IMR-90 (cell line): ENCODE measurements around the gene SELENBP1. TPM values are rescaled to one million over a fixed set of nuclear protein-coding genes. Genes with fewer than 3 reads are reported as not detected.

Source experiments
- ATAC-seq: fragments of 200-7000 bp; cut with Tn5 transposase; 2 replicates; pipeline ENCODE4 v1.9.1; 2020; ENCODE audit warnings: low read depth, mild to moderate bottlenecking, moderate library complexity
- BruUV-seq: library from RNA; stranded (reverse); fragments of 400-500 nt; replicated peaks from 2 replicates; lab custom pipeline; 2021; lab: Mats Ljungman, UMichigan
- CTCF ChIA-PET: fragments of 300-600 bp; formaldehyde crosslinking; extraction: SDS; loops from one replicate; lab custom pipeline; 2021; ENCODE audit warnings: antibody characterized with exemption; lab: Yijun Ruan, JAX
- POLR2A ChIA-PET: fragments of 300-600 bp; sonication (Branson Sonifier 250); formaldehyde crosslinking; loops from one replicate; lab custom pipeline; 2022; ENCODE audit warnings: antibody characterized with exemption; ENCODE audit not compliant: unreplicated experiment; lab: Charles Lee
- DNase-seq: peaks from one replicate; pipeline ENCODE4 v3.0.0; 2013
- H2AFZ ChIP-seq: replicated peaks from 2 replicates; pipeline ENCODE3; 2013; ENCODE audit warnings: low read length, mild to moderate bottlenecking; ENCODE audit not compliant: poor library complexity
- H2AK5ac ChIP-seq: 2 replicates; pipeline ENCODE4 v1.6.1; 2013; ENCODE audit warnings: low read depth, low read length, inconsistent platforms
- H2AK9ac ChIP-seq: replicated peaks from 2 replicates; pipeline ENCODE3; 2013; ENCODE audit warnings: mild to moderate bottlenecking, low read depth, low read length, moderate library complexity; ENCODE audit not compliant: poor library complexity
- H2BK120ac ChIP-seq: 2 replicates; pipeline ENCODE4 v1.6.1; 2013; ENCODE audit warnings: low read depth, low read length, inconsistent platforms
- H2BK15ac ChIP-seq: 3 replicates; pipeline ENCODE4 v1.6.1; 2013; ENCODE audit warnings: low read depth, low read length, inconsistent platforms
- H2BK20ac ChIP-seq: 2 replicates; pipeline ENCODE4 v1.6.1; 2013; ENCODE audit warnings: low read depth, mild to moderate bottlenecking, inconsistent platforms, low read length, moderate library complexity
- H2BK5ac ChIP-seq: 2 replicates; pipeline ENCODE4 v1.6.1; 2013; ENCODE audit warnings: mild to moderate bottlenecking, low read depth, low read length, inconsistent platforms; ENCODE audit not compliant: poor library complexity, severe bottlenecking
- H3K14ac ChIP-seq: replicated peaks from 2 replicates; pipeline ENCODE4 v1.6.1; 2013; ENCODE audit warnings: low read depth, low read length, inconsistent platforms
- H3K18ac ChIP-seq: 2 replicates; pipeline ENCODE4 v1.6.1; 2013; ENCODE audit warnings: low read depth, low read length, control low read depth
- H3K23ac ChIP-seq: 2 replicates; pipeline ENCODE4 v1.6.1; 2013; ENCODE audit warnings: low read depth, low read length, inconsistent platforms
- H3K27ac ChIP-seq: 2 replicates; pipeline ENCODE4 v1.5.1; 2013; ENCODE audit warnings: mild to moderate bottlenecking, control low read depth, low read length; ENCODE audit not compliant: insufficient read depth
- H3K27me3 ChIP-seq: 2 replicates; pipeline ENCODE4 v1.6.1; 2013; ENCODE audit warnings: low read length; ENCODE audit not compliant: control insufficient read depth, insufficient read depth
- H3K36me3 ChIP-seq: 2 replicates; pipeline ENCODE4 v1.6.1; 2013; ENCODE audit warnings: low read length, mixed read lengths; ENCODE audit not compliant: control insufficient read depth, insufficient read depth
- H3K4ac ChIP-seq: 2 replicates; pipeline ENCODE4 v1.6.1; 2013; ENCODE audit warnings: low read depth, low read length, inconsistent platforms
- H3K4me1 ChIP-seq: 2 replicates; pipeline ENCODE4 v1.6.1; 2013; ENCODE audit warnings: low read length, mixed read lengths; ENCODE audit not compliant: control insufficient read depth, insufficient read depth
- H3K4me2 ChIP-seq: 2 replicates; pipeline ENCODE4 v1.6.1; 2013; ENCODE audit warnings: low read depth, mild to moderate bottlenecking, control low read depth, low read length, moderate library complexity
- H3K4me3 ChIP-seq: 2 replicates; pipeline ENCODE4 v1.5.1; 2013; ENCODE audit warnings: low read depth, mild to moderate bottlenecking, control low read depth, low read length, moderate library complexity; ENCODE audit not compliant: insufficient read depth
- H3K56ac ChIP-seq: 2 replicates; pipeline ENCODE4 v1.6.1; 2013; ENCODE audit warnings: low read length, inconsistent platforms; ENCODE audit not compliant: insufficient read depth; ENCODE audit errors: extremely low read depth
- H3K79me1 ChIP-seq, 2 experiments: 2 replicates each; pipeline ENCODE4 v1.6.1; 2013; ENCODE audit warnings: low read length in 2 of 2, inconsistent platforms in 1 of 2, low read depth in 1 of 2
- H3K9ac ChIP-seq: 2 replicates; pipeline ENCODE4 v1.6.1; 2013; ENCODE audit warnings: low read depth, low read length, control low read depth
- H3K9me1 ChIP-seq: 2 replicates; pipeline ENCODE4 v1.6.1; 2013; ENCODE audit warnings: low read length, inconsistent platforms; ENCODE audit not compliant: insufficient read depth
- H3K9me3 ChIP-seq: 2 replicates; pipeline ENCODE4 v1.6.1; 2013; ENCODE audit warnings: low read length; ENCODE audit not compliant: control insufficient read depth, insufficient read depth
- H4K20me1 ChIP-seq: 2 replicates; pipeline ENCODE4 v1.6.1; 2013; ENCODE audit warnings: low read length, inconsistent platforms; ENCODE audit not compliant: insufficient read depth
- H4K5ac ChIP-seq: 2 replicates; pipeline ENCODE4 v1.6.1; 2013; ENCODE audit warnings: mild to moderate bottlenecking, low read depth, low read length, control low read depth
- H4K8ac ChIP-seq, 2 experiments: 2 replicates each; pipeline ENCODE4 v1.6.1; 2013; ENCODE audit warnings: low read depth in 2 of 2, low read length in 2 of 2, control low read depth in 1 of 2, inconsistent platforms in 1 of 2
- H4K91ac ChIP-seq: 2 replicates; pipeline ENCODE4 v1.6.1; 2013; ENCODE audit warnings: low read depth, low read length, inconsistent platforms; ENCODE audit not compliant: insufficient read depth
- BHLHE40 ChIP-seq: fragments of 150-350 bp; IDR thresholded peaks from 2 replicates; pipeline ENCODE4 v1.6.1; 2016; ENCODE audit warnings: mild to moderate bottlenecking, low read depth, low read length
- CEBPB ChIP-seq: IDR thresholded peaks from 2 replicates; pipeline ENCODE4 v1.6.1; 2012; ENCODE audit warnings: low read depth, low read length, improper control_type of control experiment
- CHD1 ChIP-seq: IDR thresholded peaks from 2 replicates; pipeline ENCODE4 v1.6.1; 2012; ENCODE audit warnings: low read depth, low read length, improper control_type of control experiment
- FOS ChIP-seq: fragments of 150-350 bp; IDR thresholded peaks from 2 replicates; pipeline ENCODE4 v1.6.1; 2016; ENCODE audit warnings: low read depth, low read length
- MAFK ChIP-seq: IDR thresholded peaks from 2 replicates; pipeline ENCODE4 v1.6.1; 2012; ENCODE audit warnings: low read depth, low read length, improper control_type of control experiment
- MAZ ChIP-seq: IDR thresholded peaks from 2 replicates; pipeline ENCODE4 v1.6.1; 2012; ENCODE audit warnings: low read depth, mild to moderate bottlenecking, low read length, improper control_type of control experiment, moderate library complexity, borderline replicate concordance
- MXI1 ChIP-seq: IDR thresholded peaks from 2 replicates; pipeline ENCODE4 v1.6.1; 2012; ENCODE audit warnings: low read depth, mild to moderate bottlenecking, low read length, moderate library complexity, borderline replicate concordance
- NFE2L2 ChIP-seq: fragments of 150-350 bp; IDR thresholded peaks from 2 replicates; pipeline ENCODE4 v1.6.1; 2016; ENCODE audit warnings: low read depth, mild to moderate bottlenecking, low read length
- POLR2A ChIP-seq: IDR thresholded peaks from 2 replicates; pipeline ENCODE4 v1.6.1; 2012; ENCODE audit warnings: mild to moderate bottlenecking, low read depth, low read length
- RAD21 ChIP-seq: IDR thresholded peaks from 2 replicates; pipeline ENCODE4 v1.6.1; 2012; ENCODE audit warnings: low read length, improper control_type of control experiment
- RCOR1 ChIP-seq: IDR thresholded peaks from 2 replicates; pipeline ENCODE4 v1.6.1; 2012; ENCODE audit warnings: mild to moderate bottlenecking, low read length, improper control_type of control experiment; ENCODE audit not compliant: insufficient replicate concordance
- RFX5 ChIP-seq: IDR thresholded peaks from 2 replicates; pipeline ENCODE4 v1.8.0; 2012; ENCODE audit warnings: low read depth, mild to moderate bottlenecking, low read length, moderate library complexity
- SMC3 ChIP-seq: fragments of 150-350 bp; IDR thresholded peaks from 2 replicates; pipeline ENCODE4 v1.6.1; 2016; ENCODE audit warnings: low read depth, mild to moderate bottlenecking, antibody characterized with exemption, low read length, moderate library complexity
- WGBS, 2 experiments: methylation state at CpG; one replicate each; pipeline versions ENCODE4 v1.1.5 to v1.1.7; 2013; ENCODE audit warnings: missing lambda C conversion rate in 2 of 2; ENCODE audit not compliant: insufficient read length in 1 of 2; ENCODE audit errors: extremely low coverage in 2 of 2; 5-methylcytosine and 5-hydroxymethylcytosine counted together
- dilution Hi-C: fragments of 300-500 bp; cut with HindIII; formaldehyde crosslinking; loops from one replicate; pipeline ENCODE4 v1.14.3; 2018; ENCODE audit warnings: low sequenced_read_pairs; ENCODE audit not compliant: unreplicated experiment
- in situ Hi-C: fragments of 300-500 bp; cut with MboI; formaldehyde crosslinking; loops from 3 replicates; pipeline ENCODE4 v1.14.3; 2019; ENCODE audit warnings: low sequenced_read_pairs, inconsistent platforms, mixed read lengths
- intact Hi-C: fragments of 100-400 bp; cut with micrococcal nuclease; formaldehyde crosslinking; loops from 2 replicates; pipeline ENCODE4 v1.10.0; 2022
- polyA plus RNA-seq, 3 experiments: library from polyadenylated mRNA; depleted of rRNA; stranded (reverse); fragments of >200 nt; gene quantifications; 2 replicates each; pipeline ENCODE4 v1.2.3, GENCODE V29; 2012; ENCODE audit warnings: low replicate concordance in 1 of 3
- total RNA-seq: library from RNA; depleted of rRNA; stranded (reverse); fragments of >200 nt; gene quantifications from 2 replicates; pipeline ENCODE4 v1.2.3, GENCODE V29; 2012
- TF ChIP-seq, protein P1 (sequence below): fragments of 150-350 bp; IDR thresholded peaks from 2 replicates; pipeline ENCODE4 v1.6.1; 2017; ENCODE audit warnings: mild to moderate bottlenecking, antibody characterized with exemption, low read length, low read depth
- TF ChIP-seq, protein P2 (sequence below): fragments of 150-350 bp; IDR thresholded peaks from 2 replicates; pipeline ENCODE4 v1.6.1; 2016; ENCODE audit warnings: low read depth, mild to moderate bottlenecking, low read length, moderate library complexity, borderline replicate concordance

SELENBP1 gene
- total and polyA plus RNA-seq, 2 of the 4 experiments (the other 2 are of a cell fraction), result 21.3 to 56.9 TPM

DNA sequence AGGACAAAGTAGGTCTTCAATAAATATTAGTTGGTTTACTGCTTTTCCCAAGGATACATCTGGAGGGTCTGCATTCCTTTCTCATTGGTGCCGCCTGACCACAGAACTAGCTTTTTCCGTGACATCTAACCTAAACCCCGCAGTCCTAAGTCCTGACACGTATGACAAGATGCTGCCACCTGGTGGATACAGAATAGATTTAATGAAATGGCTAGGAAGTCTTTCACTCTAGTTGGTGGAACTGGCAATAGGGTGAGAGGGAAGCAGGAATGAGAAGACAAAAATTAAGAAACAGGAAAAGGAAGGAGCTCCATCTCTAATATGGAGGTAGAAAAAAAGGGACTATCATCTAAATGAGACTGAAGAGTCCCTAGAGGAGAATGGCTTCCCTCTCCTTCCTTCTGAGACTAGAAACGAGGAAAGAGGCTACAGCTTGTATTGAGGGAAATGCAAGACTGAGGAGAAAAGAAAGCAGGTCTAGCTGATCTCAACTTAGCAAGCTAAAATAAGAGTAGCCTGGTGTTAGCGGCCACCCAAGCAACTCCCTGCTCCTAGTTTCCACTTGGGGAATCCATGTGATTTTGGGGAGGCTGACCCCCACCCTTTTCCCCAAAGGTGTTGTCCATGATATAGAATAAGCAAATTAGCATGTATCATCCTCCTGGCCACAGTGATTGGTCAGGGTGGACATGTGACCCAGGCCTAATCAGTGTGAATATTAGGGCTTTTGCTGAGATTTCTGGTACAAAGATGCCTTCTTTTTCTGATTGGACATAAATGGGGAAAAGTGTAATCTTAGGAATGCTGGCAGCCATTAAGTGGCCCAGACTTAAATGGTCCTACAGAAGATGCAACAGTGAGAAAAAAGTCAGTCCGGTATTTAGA, 31.4 kb downstream of the SELENBP1 start:
- intact Hi-C loops, result loop anchor here (1.0 to 5.0 kb wide), 2 partner anchors 40 to 144 kb away; partner anchors contain the start of gene PIP5K1A
- Histone ChIP-seq H4K5ac (no peak overlapping the region), H3K9me3 (no peaks in the 10 kb centered on the region), H3K9me1 (peaks cover 4% of the 10 kb centered on the region; the same call in 1 of the 2 replicates), H2AK5ac (no peak overlapping the region), H3K27me3 (no peaks in the 10 kb centered on the region), H3K36me3 (peaks cover 23% of the 10 kb centered on the region), H4K20me1 (no peaks in the 10 kb centered on the region), H4K8ac (peak overlapping the region in 1 of 2 experiments; percentile 2; a peak in 1 of 4 replicates), H2BK120ac (no peak overlapping the region), H3K4ac (no peak overlapping the region), H3K27ac (no peak overlapping the region), H3K4me2 (no peak overlapping the region), H3K4me3 (no peak overlapping the region), H2BK20ac (no peak overlapping the region), H2BK5ac (no peak overlapping the region), H3K4me1 (peaks cover 2% of the 10 kb centered on the region), H3K18ac (no peak overlapping the region), H2BK15ac (no peak overlapping the region), H3K14ac (no peak overlapping the region), H2AK9ac (no peak overlapping the region), H3K23ac (no peak overlapping the region), H2AFZ (no peak overlapping the region), H3K56ac (no peak overlapping the region), H3K9ac (no peak overlapping the region), H4K91ac (no peak overlapping the region), H3K79me1 (peaks cover 7 to 13% of the 10 kb centered on the region in 2 experiments)
- dilution Hi-C loops, result no loop called here
- ATAC-seq, result peak; percentile 96
- POLR2A ChIA-PET, result interaction anchor here (0.6 to 1.0 kb wide), 3 partner anchors 14 to 241 kb away, joined by 4 to 7 read pairs (median 5); partner anchors contain the start of gene PI4KB
- in situ Hi-C loops, result loop anchor here (5.0 kb wide), 1 partner anchor 39 kb away; no protein-coding TSS in a partner anchor
- WGBS, 2 experiments, result no CpG with 5 or more reads among the region's 7 CpGs
- CTCF ChIA-PET, result interaction anchor here (0.6 to 3.0 kb wide), 20 partner anchors 9 to 151 kb away, joined by 3 to 34 read pairs (median 4); partner anchors contain the start of genes PI4KB and VPS72
- DNase-seq, result peak; percentile 86
- BruUV-seq, result no TSS peak
- no peak for TF ChIP-seq MXI1
- no peak for TF ChIP-seq NFE2L2
- TF ChIP-seq, protein P1, sequence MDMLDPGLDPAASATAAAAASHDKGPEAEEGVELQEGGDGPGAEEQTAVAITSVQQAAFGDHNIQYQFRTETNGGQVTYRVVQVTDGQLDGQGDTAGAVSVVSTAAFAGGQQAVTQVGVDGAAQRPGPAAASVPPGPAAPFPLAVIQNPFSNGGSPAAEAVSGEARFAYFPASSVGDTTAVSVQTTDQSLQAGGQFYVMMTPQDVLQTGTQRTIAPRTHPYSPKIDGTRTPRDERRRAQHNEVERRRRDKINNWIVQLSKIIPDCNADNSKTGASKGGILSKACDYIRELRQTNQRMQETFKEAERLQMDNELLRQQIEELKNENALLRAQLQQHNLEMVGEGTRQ, result peak; percentile 88
- TF ChIP-seq POLR2A, result no peak
- TF ChIP-seq CHD1, result no peak
- peak; percentile 85 for TF ChIP-seq RAD21
- TF ChIP-seq BHLHE40, result no peak
- no peak for TF ChIP-seq FOS
- TF ChIP-seq MAZ, result no peak
- TF ChIP-seq, protein P2, sequence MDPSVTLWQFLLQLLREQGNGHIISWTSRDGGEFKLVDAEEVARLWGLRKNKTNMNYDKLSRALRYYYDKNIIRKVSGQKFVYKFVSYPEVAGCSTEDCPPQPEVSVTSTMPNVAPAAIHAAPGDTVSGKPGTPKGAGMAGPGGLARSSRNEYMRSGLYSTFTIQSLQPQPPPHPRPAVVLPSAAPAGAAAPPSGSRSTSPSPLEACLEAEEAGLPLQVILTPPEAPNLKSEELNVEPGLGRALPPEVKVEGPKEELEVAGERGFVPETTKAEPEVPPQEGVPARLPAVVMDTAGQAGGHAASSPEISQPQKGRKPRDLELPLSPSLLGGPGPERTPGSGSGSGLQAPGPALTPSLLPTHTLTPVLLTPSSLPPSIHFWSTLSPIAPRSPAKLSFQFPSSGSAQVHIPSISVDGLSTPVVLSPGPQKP, result no peak
- peak; percentile 95 for TF ChIP-seq SMC3
- TF ChIP-seq CEBPB, result no peak
- TF ChIP-seq RCOR1, result no peak
- no peak for TF ChIP-seq MAFK
- no peak for TF ChIP-seq RFX5
